Transverse colon (tissue), 4 donors: ENCODE data around the gene COMP. TPM values are rescaled to one million over a fixed set of nuclear protein-coding genes. Genes with fewer than 3 reads are reported as not detected.

Experiments
- DNase-seq: peaks from one replicate; pipeline ENCODE4 v3.0.0-alpha.2; 2019
- H3K27ac ChIP-seq, 4 donors: fragments of 200-600 bp; sonication (generic); 2 replicates each; pipeline ENCODE4 v1.5.1; 2016 to 2018; ENCODE audit warnings: inconsistent platforms in 4 of 4
- H3K27me3 ChIP-seq: fragments of 200-600 bp; sonication (generic); 2 replicates; pipeline ENCODE4 v1.5.1; 2017; ENCODE audit warnings: inconsistent platforms
- H3K36me3 ChIP-seq, 4 donors: fragments of 200-600 bp; sonication (generic); 2 replicates each; pipeline ENCODE4 v1.5.1; 2017 to 2019; ENCODE audit warnings: inconsistent platforms in 4 of 4
- H3K4me1 ChIP-seq, 4 donors: fragments of 200-600 bp; sonication (generic); 2 replicates each; pipeline ENCODE4 v1.5.1; 2017 to 2020; ENCODE audit warnings: inconsistent platforms in 4 of 4
- H3K4me3 ChIP-seq, 4 donors: fragments of 200-600 bp; sonication (generic); 1 replicate in 1 of 4; 2 replicates in 3 of 4; pipeline versions ENCODE4 v1.5.1 to v1.6.1; 2017 to 2019; ENCODE audit warnings: inconsistent platforms in 4 of 4
- H3K9me3 ChIP-seq, 2 donors: fragments of 200-600 bp; sonication (generic); 2 replicates each; pipeline ENCODE4 v1.5.1; 2017 to 2019; ENCODE audit warnings: inconsistent platforms in 2 of 2
- EP300 ChIP-seq: sonication (generic); formaldehyde crosslinking; IDR thresholded peaks from one replicate; pipeline ENCODE4 v1.6.1; 2017; ENCODE audit warnings: antibody characterized with exemption, low read depth
- POLR2A ChIP-seq: fragments of 450-650 bp; IDR thresholded peaks from one replicate; pipeline ENCODE4 v1.6.1; 2016; ENCODE audit warnings: antibody characterized with exemption, mild to moderate bottlenecking, moderate library complexity
- POLR2AphosphoS5 ChIP-seq, 3 donors: sonication (generic); formaldehyde crosslinking; IDR thresholded peaks; one replicate each; pipeline ENCODE4 v1.6.1; 2016; ENCODE audit warnings: antibody characterized with exemption in 3 of 3
- WGBS, 2 donors: methylation state at CpG; one replicate each; pipeline ENCODE4 v1.1.5; 2018; ENCODE audit warnings: low coverage in 1 of 2; 5-methylcytosine and 5-hydroxymethylcytosine counted together
- in situ Hi-C, 4 donors: fragments of 200-750 bp; cut with MboI; loops; one replicate each; pipeline versions ENCODE4 v1.15.0 to v1.15.1; 2017; ENCODE audit warnings: low sequenced_read_pairs in 3 of 4, low pct_ligation_motif_present in 1 of 4, low pct_unique_long_range_greater_than_20kb in 1 of 4
- intact Hi-C: fragments of 100-400 bp; cut with DNase I; formaldehyde crosslinking; loops from one replicate; pipeline ENCODE4 v1.15.1; 2023; ENCODE audit warnings: low total_unique reads
- total RNA-seq, 4 donors: library from RNA; depleted of rRNA; stranded (reverse); fragments of >200 nt; gene quantifications; one replicate each; pipeline ENCODE4 v1.1.0, GENCODE V29; 2016
- TF ChIP-seq, protein P1 (sequence below), 5 experiments: fragments of 200-600 bp in 3 of 5; fragments of 450-650 bp in 2 of 5; sonication (generic) in 3 of 5; IDR thresholded peaks; 1 replicate in 2 of 5; 2 replicates in 3 of 5; pipeline ENCODE4 v1.5.1; 2016 to 2017; ENCODE audit warnings: antibody characterized with exemption in 5 of 5, inconsistent platforms in 3 of 5, mild to moderate bottlenecking in 2 of 5, moderate library complexity in 1 of 5

COMP gene
- total RNA-seq, 4 donors from 2014 or later = 0.32 to 0.55 TPM; not detected in 2

DNA sequence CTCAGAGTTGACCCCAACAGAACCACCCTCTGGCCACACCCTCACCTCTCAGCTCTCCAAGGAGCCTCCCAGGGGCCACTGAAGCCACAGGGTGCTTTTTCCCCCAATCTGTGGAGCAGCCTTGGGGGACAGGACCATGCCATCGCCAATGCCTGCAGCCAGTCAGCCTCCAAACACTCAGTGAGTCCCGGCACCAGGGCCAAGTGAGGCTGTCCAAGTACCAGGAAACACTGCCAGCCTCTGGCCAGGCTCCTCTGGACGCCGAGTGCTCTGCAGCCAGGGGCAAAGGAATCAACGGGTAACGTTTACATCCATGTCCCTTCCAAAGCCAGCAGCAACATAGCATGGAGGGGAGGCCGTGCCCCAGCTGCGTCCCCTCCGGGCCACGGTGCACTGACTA lies 9.5 kb upstream of the COMP start:
- H3K4me1 ChIP-seq = peaks cover 0 to 4% (median 2%) of the 10 kb centered on the region in 4 donors
- H3K9me3 ChIP-seq = no peaks in the 10 kb centered on the region
- no peak overlapping the region for H3K4me3 ChIP-seq
- intact Hi-C loops = loop anchor here (5.0 kb wide), 1 partner anchor 817 kb away; the partner anchor contains the start of gene PBX4
- no peak overlapping the region for H3K27ac ChIP-seq
- WGBS, 2 donors = 75% methylated on average over 10 of the region's 10 CpGs; no CpG with 5 or more reads in 1 of the 2 donors
- H3K36me3 ChIP-seq = no peaks in the 10 kb centered on the region
- peaks cover 43% of the 10 kb centered on the region for H3K27me3 ChIP-seq
- TF ChIP-seq, protein P1, sequence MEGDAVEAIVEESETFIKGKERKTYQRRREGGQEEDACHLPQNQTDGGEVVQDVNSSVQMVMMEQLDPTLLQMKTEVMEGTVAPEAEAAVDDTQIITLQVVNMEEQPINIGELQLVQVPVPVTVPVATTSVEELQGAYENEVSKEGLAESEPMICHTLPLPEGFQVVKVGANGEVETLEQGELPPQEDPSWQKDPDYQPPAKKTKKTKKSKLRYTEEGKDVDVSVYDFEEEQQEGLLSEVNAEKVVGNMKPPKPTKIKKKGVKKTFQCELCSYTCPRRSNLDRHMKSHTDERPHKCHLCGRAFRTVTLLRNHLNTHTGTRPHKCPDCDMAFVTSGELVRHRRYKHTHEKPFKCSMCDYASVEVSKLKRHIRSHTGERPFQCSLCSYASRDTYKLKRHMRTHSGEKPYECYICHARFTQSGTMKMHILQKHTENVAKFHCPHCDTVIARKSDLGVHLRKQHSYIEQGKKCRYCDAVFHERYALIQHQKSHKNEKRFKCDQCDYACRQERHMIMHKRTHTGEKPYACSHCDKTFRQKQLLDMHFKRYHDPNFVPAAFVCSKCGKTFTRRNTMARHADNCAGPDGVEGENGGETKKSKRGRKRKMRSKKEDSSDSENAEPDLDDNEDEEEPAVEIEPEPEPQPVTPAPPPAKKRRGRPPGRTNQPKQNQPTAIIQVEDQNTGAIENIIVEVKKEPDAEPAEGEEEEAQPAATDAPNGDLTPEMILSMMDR (IDR thresholded peaks at IDR 0.05) = no peak
- no peak for TF ChIP-seq POLR2AphosphoS5 (IDR thresholded peaks at IDR 0.05)
- in situ Hi-C loops = loop anchor here in 1 of 4 donors (25.0 kb wide), 1 partner anchor 188 kb away; the partner anchor contains the start of genes CRLF1 and TMEM59L
- DNase-seq = no peak

DNA sequence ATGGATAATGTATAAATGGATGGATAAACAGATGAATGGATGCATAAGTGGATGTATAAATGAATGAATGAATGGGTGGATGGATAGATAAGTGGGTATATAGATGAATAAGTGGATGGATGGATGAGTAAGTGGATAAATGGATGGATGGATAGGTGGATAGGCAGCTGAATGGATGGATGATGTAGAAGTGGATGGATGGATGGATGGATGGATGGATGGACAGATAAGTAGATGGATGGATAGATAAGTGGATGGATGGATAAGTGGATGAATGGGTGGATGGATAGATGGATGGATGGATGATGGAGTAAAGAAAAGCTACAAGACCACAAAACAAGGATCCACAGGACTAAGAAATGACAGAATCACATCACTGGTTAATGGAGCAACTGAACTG lies 9.0 kb upstream of the COMP start:
- Histone ChIP-seq H3K27me3 (peaks cover 46% of the 10 kb centered on the region), H3K4me1 (peaks cover 0 to 4% (median 2%) of the 10 kb centered on the region in 4 donors), H3K36me3 (no peaks in the 10 kb centered on the region), H3K4me3 (no peak overlapping the region), H3K27ac (no peak overlapping the region), H3K9me3 (no peaks in the 10 kb centered on the region)
- in situ Hi-C loops = loop anchor here in 1 of 4 donors (25.0 kb wide), 1 partner anchor 188 kb away; the partner anchor contains the start of genes CRLF1 and TMEM59L
- TF ChIP-seq POLR2AphosphoS5 (IDR thresholded peaks at IDR 0.05) (no peak), EP300 (no peak), POLR2A (no peak)
- TF ChIP-seq, protein P1 (IDR thresholded peaks at IDR 0.05) = no peak
- intact Hi-C loops = loop anchor here (5.0 kb wide), 1 partner anchor 817 kb away; the partner anchor contains the start of gene PBX4
- DNase-seq = no peak

GRCh38 chr19:18799389-18799970 lies 8.4 kb upstream of the COMP start:
- intact Hi-C loops (no loop called here), in situ Hi-C loops (no loop called here)
- DNase-seq = no peak
- Histone ChIP-seq H3K27me3 (peaks cover 52% of the 10 kb centered on the region), H3K4me3 (no peak overlapping the region), H3K4me1 (peaks cover 0 to 4% (median 2%) of the 10 kb centered on the region in 4 donors), H3K27ac (no peak overlapping the region), H3K9me3 (no peaks in the 10 kb centered on the region), H3K36me3 (no peaks in the 10 kb centered on the region)
- TF ChIP-seq EP300 (no peak), POLR2AphosphoS5 (IDR thresholded peaks at IDR 0.05) (no peak), POLR2A (no peak)
- TF ChIP-seq, protein P1 (IDR thresholded peaks at IDR 0.05) = no peak

- peak; percentile 42 for DNase-seq
- Histone ChIP-seq H3K4me3 (no peak overlapping the region), H3K27me3 (peaks cover 57% of the 10 kb centered on the region), H3K9me3 (no peaks in the 10 kb centered on the region), H3K4me1 (peaks cover 0 to 4% (median 2%) of the 10 kb centered on the region in 4 donors), H3K27ac (no peak overlapping the region), H3K36me3 (no peaks in the 10 kb centered on the region)
- in situ Hi-C loops (no loop called here), intact Hi-C loops (no loop called here)
- TF ChIP-seq EP300 (no peak), POLR2A (no peak), POLR2AphosphoS5 (IDR thresholded peaks at IDR 0.05) (no peak)
- TF ChIP-seq, protein P1 (IDR thresholded peaks at IDR 0.05) = no peak
- 42% methylated on average over 22 of the region's 22 CpGs; no CpG with 5 or more reads in 1 of the 2 donors for WGBS, 2 donors
Observed at GRCh38 chr19:18798384-18799352, 7.6 kb upstream of the COMP start.
